Panc1 (cell line): ENCODE results near the gene CACNA2D3. TPM values are rescaled to one million over a fixed set of nuclear protein-coding genes. Genes with fewer than 3 reads are reported as not detected.

Experiments
- ATAC-seq: fragments of 200-7000 bp; cut with Tn5 transposase; 2 replicates; pipeline ENCODE4 v1.9.1; 2020; ENCODE audit warnings: mild to moderate bottlenecking, moderate library complexity
- BruUV-seq: library from RNA; stranded (reverse); fragments of 400-500 nt; replicated peaks from 2 replicates; lab custom pipeline; 2021; lab: Mats Ljungman, UMichigan
- CTCF ChIA-PET: fragments of 300-600 bp; sonication (Branson Sonifier 250); formaldehyde crosslinking; loops from one replicate; lab custom pipeline; 2022; ENCODE audit warnings: antibody characterized with exemption; lab: Charles Lee
- POLR2A ChIA-PET: fragments of 300-600 bp; sonication (Branson Sonifier 250); formaldehyde crosslinking; loops from one replicate; lab custom pipeline; 2022; ENCODE audit warnings: antibody characterized with exemption; lab: Charles Lee
- DNase-seq: peaks from one replicate; pipeline ENCODE4 v3.0.0-alpha.2; 2010; ENCODE audit warnings: low read depth, low spot score
- H3K27ac ChIP-seq: 2 replicates; pipeline ENCODE4 v1.5.1; 2011; ENCODE audit warnings: mild to moderate bottlenecking, low read length, inconsistent platforms
- H3K27me3 ChIP-seq: fragments of 200-500 bp; sonication (Bioruptor generic); 2 replicates; pipeline ENCODE4 v1.6.0; 2014; ENCODE audit warnings: low read length, inconsistent platforms; ENCODE audit not compliant: control insufficient read depth, insufficient read depth
- H3K36me3 ChIP-seq: fragments of 200-500 bp; sonication (Bioruptor generic); 2 replicates; pipeline ENCODE4 v1.5.1; 2014; ENCODE audit warnings: inconsistent platforms, mild to moderate bottlenecking, low read length, moderate library complexity; ENCODE audit not compliant: control insufficient read depth, insufficient read depth
- H3K4me1 ChIP-seq: 2 replicates; pipeline ENCODE4 v1.5.1; 2011; ENCODE audit warnings: inconsistent platforms, mild to moderate bottlenecking, low read length, moderate library complexity; ENCODE audit not compliant: control insufficient read depth, insufficient read depth
- H3K4me3 ChIP-seq, 2 experiments: 2 replicates each; pipeline ENCODE4 v1.5.1; 2011 to 2012; ENCODE audit warnings: low read depth in 2 of 2, low read length in 2 of 2, mild to moderate bottlenecking in 2 of 2, inconsistent platforms in 1 of 2, moderate library complexity in 1 of 2
- H3K9me3 ChIP-seq: fragments of 200-500 bp; sonication (Bioruptor generic); 2 replicates; pipeline ENCODE4 v1.5.1; 2014; ENCODE audit warnings: low read depth, mild to moderate bottlenecking, inconsistent platforms, low read length, moderate library complexity; ENCODE audit not compliant: control insufficient read depth, insufficient read depth
- CTCF ChIP-seq: fragments of 450-650 bp; IDR thresholded peaks from 2 replicates; pipeline ENCODE4 v1.5.1; 2017; ENCODE audit warnings: mild to moderate bottlenecking
- POLR2AphosphoS5 ChIP-seq: IDR thresholded peaks from 2 replicates; pipeline ENCODE4 v1.6.1; 2012; ENCODE audit warnings: mild to moderate bottlenecking, low read depth, low read length, moderate library complexity
- REST ChIP-seq, 2 experiments: IDR thresholded peaks; 2 replicates each; pipeline ENCODE4 v1.6.1; 2011 to 2012; ENCODE audit warnings: low read depth in 2 of 2, control low read depth in 1 of 2, low read length in 1 of 2, mild to moderate bottlenecking in 1 of 2, moderate library complexity in 1 of 2; ENCODE audit not compliant: insufficient read depth in 1 of 2
- SIN3A ChIP-seq: IDR thresholded peaks from 2 replicates; pipeline ENCODE4 v1.6.1; 2012; ENCODE audit warnings: low read depth, mild to moderate bottlenecking, low read length, moderate library complexity, borderline replicate concordance; ENCODE audit not compliant: insufficient read depth
- TCF7L2 ChIP-seq: IDR thresholded peaks from 2 replicates; pipeline ENCODE4 v1.6.1; 2011; ENCODE audit warnings: mild to moderate bottlenecking, low read depth, low read length, inconsistent platforms
- in situ Hi-C: cut with HindIII; loops from 2 replicates; pipeline ENCODE4 v1.10.0; 2016; ENCODE audit warnings: low sequenced_read_pairs, low pct_unique_long_range_greater_than_20kb
- intact Hi-C: fragments of 100-400 bp; cut with micrococcal nuclease; formaldehyde crosslinking; loops from one replicate; pipeline ENCODE4 v1.10.0; 2022; ENCODE audit not compliant: unreplicated experiment
- total RNA-seq: library from RNA; stranded (reverse); gene quantifications from one replicate; pipeline ENCODE4 v1.2.1, GENCODE V29; 2021; ENCODE audit not compliant: unreplicated experiment

Gene CACNA2D3
- total RNA-seq, 1 experiment from 2014 or later: 0.41 TPM

GRCh38 chr3:54918516-54918915 is 796.2 kb downstream of the CACNA2D3 start:
- Histone ChIP-seq H3K4me1 (no peaks in the 10 kb centered on the region), H3K27ac (no peak overlapping the region), H3K4me3 (no peak overlapping the region), H3K27me3 (no peaks in the 10 kb centered on the region), H3K36me3 (no peaks in the 10 kb centered on the region), H3K9me3 (no peaks in the 10 kb centered on the region)
- ATAC-seq (no peak), DNase-seq (no peak)
- no TSS peak for BruUV-seq
- CTCF ChIA-PET: interaction anchor here (0.6 kb wide), 1 partner anchor 41 kb away, joined by 4 read pairs; no protein-coding TSS in a partner anchor
- in situ Hi-C loops: no loop called here
- POLR2A ChIA-PET: no interaction called here
- no peak for TF ChIP-seq POLR2AphosphoS5
- no peak for TF ChIP-seq REST (IDR thresholded peaks at IDR 0.05; ENCODE audit: insufficient read depth in 1 of 2, low read depth in 2 of 2, low read length in 1 of 2)
- no peak for TF ChIP-seq TCF7L2
- intact Hi-C loops: no loop called here

GRCh38 chr3:54928046-54928770 is 805.9 kb downstream of the CACNA2D3 start, which contains the start of gene LRTM1:
Gene LRTM1 (minus strand): TSS chr3:54928059. CDS start chr3:54927911, 148 bp downstream.
- ATAC-seq (no peak), DNase-seq (no peak)
- Histone ChIP-seq H3K4me1 (no peaks in the 10 kb centered on the region), H3K27me3 (no peaks in the 10 kb centered on the region), H3K9me3 (no peaks in the 10 kb centered on the region), H3K36me3 (no peaks in the 10 kb centered on the region), H3K27ac (no peak within 1 kb of the TSS), H3K4me3 (no peak within 1 kb of the TSS)
- in situ Hi-C loops (no loop called here), intact Hi-C loops (no loop called here)
- TF ChIP-seq POLR2AphosphoS5: no peak
- TF ChIP-seq CTCF: no peak
- TF ChIP-seq SIN3A: no peak
- no peak for TF ChIP-seq REST (IDR thresholded peaks at IDR 0.05; ENCODE audit: insufficient read depth in 1 of 2, low read depth in 2 of 2, low read length in 1 of 2)
- no peak for TF ChIP-seq TCF7L2
- ChIA-PET CTCF (no interaction called here), POLR2A (no interaction called here)
- BruUV-seq: no TSS peak
